K562 (cell line): ENCODE measurements around the gene DPM1. TPM values are rescaled to one million over a fixed set of nuclear protein-coding genes. Genes with fewer than 3 reads are reported as not detected.

Experiments used
- COPS2 ChIP-seq: fragments of 450-650 bp; conservative IDR thresholded peaks from 2 replicates; pipeline ENCODE4 v1.6.1; 2016; ENCODE audit warnings: mild to moderate bottlenecking, moderate library complexity
- CREM ChIP-seq: IDR thresholded peaks from 2 replicates; pipeline ENCODE4 v1.6.1; 2014; ENCODE audit warnings: antibody characterized with exemption, low read depth
- HNRNPUL1 ChIP-seq: fragments of 200-400 bp; formaldehyde crosslinking; IDR thresholded peaks from 2 replicates; pipeline ENCODE4 v1.6.1; 2017; ENCODE audit warnings: low read length
- MCM2 ChIP-seq: fragments of 450-650 bp; IDR thresholded peaks from 2 replicates; pipeline ENCODE4 v1.6.1; 2017; ENCODE audit warnings: low read depth, mild to moderate bottlenecking
- MTF1 ChIP-seq: fragments of 250-450 bp; sonication (Bioruptor Pico); IDR thresholded peaks from 2 replicates; pipeline ENCODE4 v1.9.0; 2021; ENCODE audit warnings: moderate library complexity, mild to moderate bottlenecking, inconsistent platforms, borderline replicate concordance
- MXI1 ChIP-seq: IDR thresholded peaks from 2 replicates; pipeline ENCODE4 v1.6.1; 2011; ENCODE audit warnings: low read depth, mild to moderate bottlenecking, improper control_type of control experiment, low read length
- RBM22 ChIP-seq: fragments of 200-400 bp; formaldehyde crosslinking; IDR thresholded peaks from 2 replicates; pipeline ENCODE4 v1.6.1; 2018; ENCODE audit warnings: low read length, low read depth; ENCODE audit not compliant: poor library complexity, severe bottlenecking
- RFX5 ChIP-seq: IDR thresholded peaks from 2 replicates; pipeline ENCODE4 v1.6.1; 2011; ENCODE audit warnings: low read depth, mild to moderate bottlenecking, improper control_type of control experiment, low read length
- TEAD2 ChIP-seq: fragments of 450-650 bp; IDR thresholded peaks from 2 replicates; pipeline ENCODE4 v1.6.1; 2016; ENCODE audit warnings: missing genetic modification characterization, control low read depth, missing compliant biosample characterization
- ZNF174 ChIP-seq: fragments of 250-450 bp; sonication (Bioruptor Pico); IDR thresholded peaks from 2 replicates; pipeline ENCODE4 v1.4.0; 2020; ENCODE audit warnings: mild to moderate bottlenecking
- ZNF263 ChIP-seq: sonication (generic); formaldehyde crosslinking; IDR thresholded peaks from 2 replicates; pipeline ENCODE4 v1.8.0; 2022; ENCODE audit warnings: mild to moderate bottlenecking, missing genetic modification reagents, borderline replicate concordance
- ZNF766 ChIP-seq: fragments of 200-800 bp; sonication (Bioruptor generic); conservative IDR thresholded peaks from 2 replicates; pipeline ENCODE4 v1.6.1; 2016; ENCODE audit warnings: missing genetic modification characterization, missing compliant biosample characterization
- polyA plus RNA-seq, 8 experiments: library from polyadenylated mRNA; depleted of rRNA in 4 of 8; stranded (reverse) in 5 of 8; unstranded in 3 of 8; fragments of >200 nt; fragmentation: Nextera tagmentation in 2 of 8; fragmentation: Illumina TruSeq in 1 of 8; extraction: Ambion mirVana in 2 of 8; extraction: Trizol in 1 of 8; gene quantifications; 2 replicates each; pipeline versions ENCODE4 v1.2.1 to v1.2.3, GENCODE V29; 2011 to 2014; ENCODE audit warnings: inconsistent platforms in 1 of 8, missing spikeins in 1 of 8
- total RNA-seq, 7 experiments: library from RNA; depleted of rRNA in 6 of 7; stranded (reverse); fragments of >200 nt in 6 of 7; fragmentation: Illumina TruSeq in 2 of 7; extraction: Trizol in 2 of 7; gene quantifications; 2 replicates each; pipeline versions ENCODE4 v1.2.1 to v1.2.3, GENCODE V29; 2011 to 2021; ENCODE audit warnings: low replicate concordance in 1 of 7
- TF ChIP-seq, protein P1 (sequence below): fragments of 450-650 bp; IDR thresholded peaks from 2 replicates; pipeline ENCODE4 v1.6.1; 2018; ENCODE audit not compliant: partially characterized antibody
- TF ChIP-seq, protein P2 (sequence below): sonication (generic); formaldehyde crosslinking; IDR thresholded peaks from 2 replicates; pipeline ENCODE4 v1.8.1; 2023; ENCODE audit warnings: mild to moderate bottlenecking, missing genetic modification reagents
- TF ChIP-seq, protein P3 (sequence below): sonication (generic); formaldehyde crosslinking; IDR thresholded peaks from 2 replicates; pipeline ENCODE4 v1.8.0; 2022; ENCODE audit warnings: missing genetic modification reagents, mild to moderate bottlenecking, moderate library complexity, borderline replicate concordance
- TF ChIP-seq, protein P4 (sequence below): fragments of 450-650 bp; IDR thresholded peaks from one replicate; pipeline ENCODE4 v1.6.1; 2018; ENCODE audit warnings: mild to moderate bottlenecking, moderate library complexity; ENCODE audit not compliant: partially characterized antibody

DPM1 gene
- total and polyA plus RNA-seq, 9 of the 15 experiments (the other 6 are each of a cell fraction or from before 2014, with no cell fraction given), result 75.2 to 190 (median 153) TPM

DNA sequence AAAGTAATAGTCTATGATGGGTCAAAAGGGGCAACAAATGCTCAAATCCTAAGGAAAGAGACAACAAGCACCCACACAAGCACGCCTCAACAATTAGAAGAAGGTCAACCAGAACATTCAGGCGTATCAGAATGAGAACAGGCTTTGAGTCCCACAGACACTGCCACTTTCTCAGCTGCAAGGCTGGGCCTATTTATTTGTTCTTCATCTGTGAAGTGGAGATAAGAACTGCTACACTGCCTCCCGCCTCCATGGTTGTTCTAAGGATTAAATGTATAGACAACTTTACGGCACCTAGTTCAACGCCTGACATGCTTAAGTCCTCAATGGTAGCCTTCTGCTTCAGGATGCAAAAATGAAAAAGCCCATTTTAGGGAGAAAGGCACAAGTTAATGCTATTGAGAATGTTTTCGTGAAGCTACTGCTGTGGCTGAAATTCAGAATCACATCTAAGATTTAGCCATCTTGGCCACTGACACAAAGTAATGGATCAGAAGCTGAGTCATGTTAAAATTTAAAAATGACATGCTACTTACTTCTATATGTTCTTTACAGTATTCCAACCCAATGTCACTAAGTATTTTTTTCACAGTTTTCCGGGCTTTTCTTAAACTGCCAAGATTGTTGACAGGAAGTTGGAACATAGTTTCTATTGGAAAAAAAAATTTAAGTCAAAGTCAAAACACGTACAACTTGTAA, 54.8 kb downstream of the DPM1 start (continued):
- TF ChIP-seq, protein P1, sequence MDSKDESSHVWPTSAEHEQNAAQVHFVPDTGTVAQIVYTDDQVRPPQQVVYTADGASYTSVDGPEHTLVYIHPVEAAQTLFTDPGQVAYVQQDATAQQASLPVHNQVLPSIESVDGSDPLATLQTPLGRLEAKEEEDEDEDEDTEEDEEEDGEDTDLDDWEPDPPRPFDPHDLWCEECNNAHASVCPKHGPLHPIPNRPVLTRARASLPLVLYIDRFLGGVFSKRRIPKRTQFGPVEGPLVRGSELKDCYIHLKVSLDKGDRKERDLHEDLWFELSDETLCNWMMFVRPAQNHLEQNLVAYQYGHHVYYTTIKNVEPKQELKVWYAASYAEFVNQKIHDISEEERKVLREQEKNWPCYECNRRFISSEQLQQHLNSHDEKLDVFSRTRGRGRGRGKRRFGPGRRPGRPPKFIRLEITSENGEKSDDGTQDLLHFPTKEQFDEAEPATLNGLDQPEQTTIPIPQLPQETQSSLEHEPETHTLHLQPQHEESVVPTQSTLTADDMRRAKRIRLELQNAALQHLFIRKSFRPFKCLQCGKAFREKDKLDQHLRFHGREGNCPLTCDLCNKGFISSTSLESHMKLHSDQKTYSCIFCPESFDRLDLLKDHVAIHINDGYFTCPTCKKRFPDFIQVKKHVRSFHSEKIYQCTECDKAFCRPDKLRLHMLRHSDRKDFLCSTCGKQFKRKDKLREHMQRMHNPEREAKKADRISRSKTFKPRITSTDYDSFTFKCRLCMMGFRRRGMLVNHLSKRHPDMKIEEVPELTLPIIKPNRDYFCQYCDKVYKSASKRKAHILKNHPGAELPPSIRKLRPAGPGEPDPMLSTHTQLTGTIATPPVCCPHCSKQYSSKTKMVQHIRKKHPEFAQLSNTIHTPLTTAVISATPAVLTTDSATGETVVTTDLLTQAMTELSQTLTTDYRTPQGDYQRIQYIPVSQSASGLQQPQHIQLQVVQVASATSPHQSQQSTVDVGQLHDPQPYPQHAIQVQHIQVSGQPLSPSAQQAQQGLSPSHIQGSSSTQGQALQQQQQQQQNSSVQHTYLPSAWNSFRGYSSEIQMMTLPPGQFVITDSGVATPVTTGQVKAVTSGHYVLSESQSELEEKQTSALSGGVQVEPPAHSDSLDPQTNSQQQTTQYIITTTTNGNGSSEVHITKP, result peak; percentile 22
- TF ChIP-seq ZNF766, result 0 out of 2 replicates have a peak, but pooled peaks have one; percentile 14
- TF ChIP-seq, protein P2, sequence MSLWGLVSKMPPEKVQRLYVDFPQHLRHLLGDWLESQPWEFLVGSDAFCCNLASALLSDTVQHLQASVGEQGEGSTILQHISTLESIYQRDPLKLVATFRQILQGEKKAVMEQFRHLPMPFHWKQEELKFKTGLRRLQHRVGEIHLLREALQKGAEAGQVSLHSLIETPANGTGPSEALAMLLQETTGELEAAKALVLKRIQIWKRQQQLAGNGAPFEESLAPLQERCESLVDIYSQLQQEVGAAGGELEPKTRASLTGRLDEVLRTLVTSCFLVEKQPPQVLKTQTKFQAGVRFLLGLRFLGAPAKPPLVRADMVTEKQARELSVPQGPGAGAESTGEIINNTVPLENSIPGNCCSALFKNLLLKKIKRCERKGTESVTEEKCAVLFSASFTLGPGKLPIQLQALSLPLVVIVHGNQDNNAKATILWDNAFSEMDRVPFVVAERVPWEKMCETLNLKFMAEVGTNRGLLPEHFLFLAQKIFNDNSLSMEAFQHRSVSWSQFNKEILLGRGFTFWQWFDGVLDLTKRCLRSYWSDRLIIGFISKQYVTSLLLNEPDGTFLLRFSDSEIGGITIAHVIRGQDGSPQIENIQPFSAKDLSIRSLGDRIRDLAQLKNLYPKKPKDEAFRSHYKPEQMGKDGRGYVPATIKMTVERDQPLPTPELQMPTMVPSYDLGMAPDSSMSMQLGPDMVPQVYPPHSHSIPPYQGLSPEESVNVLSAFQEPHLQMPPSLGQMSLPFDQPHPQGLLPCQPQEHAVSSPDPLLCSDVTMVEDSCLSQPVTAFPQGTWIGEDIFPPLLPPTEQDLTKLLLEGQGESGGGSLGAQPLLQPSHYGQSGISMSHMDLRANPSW, result no peak
- TF ChIP-seq COPS2, result no peak
- TF ChIP-seq MTF1 (CRISPR knock-in tag), result no peak
- no peak for TF ChIP-seq HNRNPUL1
- no peak for TF ChIP-seq MXI1
- no peak for TF ChIP-seq TEAD2 (tag)
- TF ChIP-seq ZNF174 (CRISPR knock-in tag), result no peak
- TF ChIP-seq RFX5, result no peak
- no peak for TF ChIP-seq ZNF263 (CRISPR knock-in tag)
- 0 out of 2 replicates have a peak, but pooled peaks have one; percentile 57 for TF ChIP-seq CREM
- TF ChIP-seq RBM22, result no peak
- TF ChIP-seq, protein P3, sequence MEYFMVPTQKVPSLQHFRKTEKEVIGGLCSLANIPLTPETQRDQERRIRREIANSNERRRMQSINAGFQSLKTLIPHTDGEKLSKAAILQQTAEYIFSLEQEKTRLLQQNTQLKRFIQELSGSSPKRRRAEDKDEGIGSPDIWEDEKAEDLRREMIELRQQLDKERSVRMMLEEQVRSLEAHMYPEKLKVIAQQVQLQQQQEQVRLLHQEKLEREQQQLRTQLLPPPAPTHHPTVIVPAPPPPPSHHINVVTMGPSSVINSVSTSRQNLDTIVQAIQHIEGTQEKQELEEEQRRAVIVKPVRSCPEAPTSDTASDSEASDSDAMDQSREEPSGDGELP, result peak; percentile 81
- TF ChIP-seq, protein P4, sequence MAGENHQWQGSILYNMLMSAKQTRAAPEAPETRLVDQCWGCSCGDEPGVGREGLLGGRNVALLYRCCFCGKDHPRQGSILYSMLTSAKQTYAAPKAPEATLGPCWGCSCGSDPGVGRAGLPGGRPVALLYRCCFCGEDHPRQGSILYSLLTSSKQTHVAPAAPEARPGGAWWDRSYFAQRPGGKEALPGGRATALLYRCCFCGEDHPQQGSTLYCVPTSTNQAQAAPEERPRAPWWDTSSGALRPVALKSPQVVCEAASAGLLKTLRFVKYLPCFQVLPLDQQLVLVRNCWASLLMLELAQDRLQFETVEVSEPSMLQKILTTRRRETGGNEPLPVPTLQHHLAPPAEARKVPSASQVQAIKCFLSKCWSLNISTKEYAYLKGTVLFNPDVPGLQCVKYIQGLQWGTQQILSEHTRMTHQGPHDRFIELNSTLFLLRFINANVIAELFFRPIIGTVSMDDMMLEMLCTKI, result no peak
- no peak for TF ChIP-seq MCM2
- TF ChIP-seq, all 486 proteins: peak for 119
